ENCODE results near the gene UBAP1L.
"Not testable (repeated sequence)": the region's sequence is repeated elsewhere in the genome, so short reads cannot be mapped to it uniquely, and the experiment has no call there.

DNA sequence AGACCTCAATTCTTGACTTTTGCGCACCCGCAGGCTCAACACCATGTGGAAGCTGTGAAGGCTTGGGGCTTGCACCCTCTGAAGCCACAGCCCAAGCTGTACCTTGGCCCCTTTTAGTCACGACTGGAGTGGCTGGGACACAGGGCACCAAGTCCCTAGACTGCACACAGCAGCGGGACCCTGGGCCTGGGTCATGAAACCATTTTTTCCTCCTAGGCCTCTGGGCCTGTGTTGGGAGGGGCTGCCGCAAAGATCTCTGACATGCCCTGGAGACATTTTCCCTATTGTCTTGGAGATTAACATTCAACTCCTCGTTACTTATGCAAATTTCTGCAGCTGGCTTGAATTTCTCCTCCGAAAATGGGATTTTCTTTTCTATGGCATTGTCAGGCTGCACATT is 22.1 kb upstream of the UBAP1L start:
- TF ChIP-seq, protein P1, sequence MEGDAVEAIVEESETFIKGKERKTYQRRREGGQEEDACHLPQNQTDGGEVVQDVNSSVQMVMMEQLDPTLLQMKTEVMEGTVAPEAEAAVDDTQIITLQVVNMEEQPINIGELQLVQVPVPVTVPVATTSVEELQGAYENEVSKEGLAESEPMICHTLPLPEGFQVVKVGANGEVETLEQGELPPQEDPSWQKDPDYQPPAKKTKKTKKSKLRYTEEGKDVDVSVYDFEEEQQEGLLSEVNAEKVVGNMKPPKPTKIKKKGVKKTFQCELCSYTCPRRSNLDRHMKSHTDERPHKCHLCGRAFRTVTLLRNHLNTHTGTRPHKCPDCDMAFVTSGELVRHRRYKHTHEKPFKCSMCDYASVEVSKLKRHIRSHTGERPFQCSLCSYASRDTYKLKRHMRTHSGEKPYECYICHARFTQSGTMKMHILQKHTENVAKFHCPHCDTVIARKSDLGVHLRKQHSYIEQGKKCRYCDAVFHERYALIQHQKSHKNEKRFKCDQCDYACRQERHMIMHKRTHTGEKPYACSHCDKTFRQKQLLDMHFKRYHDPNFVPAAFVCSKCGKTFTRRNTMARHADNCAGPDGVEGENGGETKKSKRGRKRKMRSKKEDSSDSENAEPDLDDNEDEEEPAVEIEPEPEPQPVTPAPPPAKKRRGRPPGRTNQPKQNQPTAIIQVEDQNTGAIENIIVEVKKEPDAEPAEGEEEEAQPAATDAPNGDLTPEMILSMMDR (IDR thresholded peaks at IDR 0.05; ENCODE audit: insufficient read depth, low read depth, low read length) = not testable (repeated sequence)
- not testable (repeated sequence) for TF ChIP-seq EZH2 (IDR thresholded peaks at IDR 0.05; ENCODE audit: insufficient read depth, low read length)

Measured in astrocyte (in vitro differentiated cells and primary cell).